ENCODE data around the gene RANGAP1. TPM values are rescaled to one million over a fixed set of nuclear protein-coding genes. Genes with fewer than 3 reads are reported as not detected.

RANGAP1 gene
- total and polyA plus RNA-seq, 2 of the 8 experiments (the other 6 are each of a cell fraction or from before 2014, with no cell fraction given): 121 to 171 TPM

DNA sequence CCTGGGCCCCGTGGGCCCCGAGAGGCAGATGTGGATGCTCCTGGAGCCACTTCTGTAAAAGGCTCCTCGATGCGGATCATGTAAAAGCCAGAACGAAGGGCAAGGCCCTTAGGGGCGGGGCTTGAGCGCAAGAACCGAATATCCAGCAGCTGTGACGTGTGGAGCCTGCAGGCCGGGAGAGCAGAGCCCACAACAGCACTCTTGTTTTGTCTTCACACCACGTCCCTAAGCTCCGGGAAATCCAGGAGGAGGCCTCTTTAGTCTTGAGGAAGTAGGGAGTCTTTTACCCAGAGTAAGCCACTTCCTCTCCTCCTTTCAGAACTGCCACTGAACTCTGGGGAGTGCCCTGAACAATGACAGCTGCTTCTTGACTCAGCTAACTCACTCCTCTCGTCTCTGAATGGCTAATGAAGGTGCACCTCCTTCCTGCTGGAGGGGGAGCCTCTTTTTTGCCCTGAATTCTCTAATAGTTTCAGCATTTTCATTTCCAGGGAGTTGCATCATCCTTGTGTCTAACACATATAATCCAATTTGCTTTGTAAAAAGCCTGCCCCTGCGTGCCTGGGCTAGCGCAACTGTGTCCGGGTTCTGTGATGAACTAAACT lies 68.3 kb downstream of the RANGAP1 start:
- Histone ChIP-seq H2BK20ac (ENCODE audit: low read length) (no peak overlapping the region), H3K18ac (ENCODE audit: extremely low read depth, low read length) (no peak overlapping the region; the same call in none of the 2 replicates), H3K23ac (ENCODE audit: insufficient read length) (no peak overlapping the region), H3K27ac (ENCODE audit: low read depth, low read length) (0 out of 2 replicates have a peak overlapping the region, but pooled peaks have one; percentile 9), H3K23me2 (ENCODE audit: low read depth, low read length) (no peaks in the 10 kb centered on the region), H3K9me3 (ENCODE audit: insufficient read depth in 2 of 2, low read depth in 1 of 2, low read length in 1 of 2) (no peaks in the 10 kb centered on the region; a peak in 2 of 4 replicates), H3K4me1 (replicated peaks in 1 of 4; ENCODE audit: control insufficient read depth in 3 of 4, insufficient read depth in 4 of 4, low read length in 3 of 4) (peaks cover 0 to 12% (median 6%) of the 10 kb centered on the region in 4 experiments; a peak in 6 of 7 replicates), H2BK12ac (ENCODE audit: low read depth, low read length) (no peak overlapping the region), H3K79me2 (ENCODE audit: control insufficient read depth in 1 of 2, insufficient read depth in 2 of 2, low read length in 2 of 2) (no peaks in the 10 kb centered on the region), H2BK120ac (replicated peaks; ENCODE audit: low read depth, low read length) (no peak overlapping the region), H3K4me2 (ENCODE audit: insufficient read depth in 1 of 2, low read depth in 2 of 2, low read length in 2 of 2) (no peak overlapping the region; a peak in 2 of 4 replicates), H2BK5ac (ENCODE audit: low read depth, low read length) (no peak overlapping the region), H3K4me3 (ENCODE audit: extremely low read depth in 1 of 4, insufficient read depth in 2 of 4, low read depth in 3 of 4, low read length in 4 of 4) (no peak overlapping the region), H3K36me3 (ENCODE audit: control insufficient read depth in 2 of 4, insufficient read depth in 4 of 4, low read length in 3 of 4) (peaks cover 15 to 38% (median 23%) of the 10 kb centered on the region in 4 experiments), H4K8ac (ENCODE audit: extremely low read depth, insufficient read depth, low read length) (no peak overlapping the region), H2AK5ac (ENCODE audit: low read depth, low read length) (no peak overlapping the region), H3K56ac (replicated peaks; ENCODE audit: insufficient read length, low read depth, low read length) (no peak overlapping the region), H3K9ac (replicated peaks in 1 of 4; ENCODE audit: extremely low read depth in 1 of 4, low read depth in 3 of 4, low read length in 3 of 4) (no peak overlapping the region; a peak in 1 of 7 replicates), H4K5ac (ENCODE audit: insufficient read length, low read depth, low read length) (no peak overlapping the region), H3K4ac (replicated peaks; ENCODE audit: insufficient read length, low read depth, low read length) (no peak overlapping the region), H3K14ac (ENCODE audit: insufficient read length) (no peak overlapping the region), H4K91ac (replicated peaks; ENCODE audit: insufficient read length, low read length) (no peak overlapping the region), H3K79me1 (ENCODE audit: low read depth, low read length) (no peaks in the 10 kb centered on the region), H3K27me3 (replicated peaks in 1 of 4; ENCODE audit: control insufficient read depth in 3 of 4, extremely low read depth in 1 of 4, insufficient read depth in 3 of 4, low read length in 3 of 4) (no peaks in the 10 kb centered on the region), H4K20me1 (replicated peaks in 1 of 2; ENCODE audit: control insufficient read depth in 1 of 2, insufficient read depth in 2 of 2, low read length in 2 of 2) (no peaks in the 10 kb centered on the region), H2AFZ (ENCODE audit: low read length) (no peak overlapping the region), H2BK15ac (ENCODE audit: low read length) (no peak overlapping the region)
- POLR2A ChIA-PET (ENCODE audit: partially characterized antibody): interaction anchor here (0.7 to 2.8 kb wide), 8 partner anchors 10 to 125 kb away, joined by 3 to 10 read pairs (median 6); partner anchors contain the start of gene EP300
- WGBS, 2 experiments (ENCODE audit: extremely low coverage in 1 of 2, insufficient coverage in 1 of 2, insufficient read length in 1 of 2, insufficient replicate concordance in 2 of 2, low coverage in 1 of 2, low lambda C conversion rate in 2 of 2, missing lambda C conversion rate in 1 of 2): 64% methylated on average over 16 of the region's 16 CpGs; no CpG with 5 or more reads in 1 of the 2 experiments
- CTCF ChIA-PET (ENCODE audit: partially characterized antibody): interaction anchor here (2.3 to 2.6 kb wide), 2 partner anchors 20 to 28 kb away, joined by 7 to 11 read pairs; no protein-coding TSS in a partner anchor
- FAIRE-seq: peak; percentile 45
- DNase-seq (ENCODE audit: low read depth in 1 of 2, low spot score in 2 of 2): peak in 1 of 2 experiments; percentile 64
- TF ChIP-seq KDM5A (IDR thresholded peaks at IDR 0.05; ENCODE audit: low read length): no peak
- no peak for TF ChIP-seq TAF7 (optimal IDR thresholded peaks at IDR 0.05; ENCODE audit: borderline replicate concordance, low read depth, low read length)
- TF ChIP-seq NANOG (IDR thresholded peaks at IDR 0.05; ENCODE audit: insufficient read depth, low read depth, low read length, poor library complexity, severe bottlenecking): no peak
- TF ChIP-seq, protein P1, sequence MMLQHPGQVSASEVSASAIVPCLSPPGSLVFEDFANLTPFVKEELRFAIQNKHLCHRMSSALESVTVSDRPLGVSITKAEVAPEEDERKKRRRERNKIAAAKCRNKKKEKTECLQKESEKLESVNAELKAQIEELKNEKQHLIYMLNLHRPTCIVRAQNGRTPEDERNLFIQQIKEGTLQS (IDR thresholded peaks at IDR 0.05; ENCODE audit: insufficient read depth, low read depth, low read length): no peak
- TF ChIP-seq SRF (IDR thresholded peaks at IDR 0.05; ENCODE audit: low read depth, low read length): no peak
- TF ChIP-seq JUN (IDR thresholded peaks at IDR 0.05; ENCODE audit: low read depth, low read length): no peak
- no peak for TF ChIP-seq POLR2A (IDR thresholded peaks at IDR 0.05; ENCODE audit: control extremely low read depth in 1 of 2, low read depth in 2 of 2, low read length in 2 of 2)
- no peak for TF ChIP-seq NRF1 (IDR thresholded peaks at IDR 0.05; ENCODE audit: low read depth, low read length)
- no peak for TF ChIP-seq JUND (IDR thresholded peaks at IDR 0.05; ENCODE audit: low read length)
- TF ChIP-seq HDAC2 (IDR thresholded peaks at IDR 0.05; ENCODE audit: borderline replicate concordance in 1 of 2, low read depth in 2 of 2, low read length in 2 of 2): no peak
- no peak for TF ChIP-seq CHD1 (IDR thresholded peaks at IDR 0.05; ENCODE audit: low read depth, low read length)
- TF ChIP-seq SP1 (IDR thresholded peaks at IDR 0.05; ENCODE audit: low read depth, low read length): no peak
- no peak for TF ChIP-seq GTF2F1 (IDR thresholded peaks at IDR 0.05; ENCODE audit: borderline replicate concordance, low read depth, low read length)
